Skeletal muscle tissue (tissue), 4 donors: Measurements from ENCODE around the gene TRAPPC10. TPM values are rescaled to one million over a fixed set of nuclear protein-coding genes. Genes with fewer than 3 reads are reported as not detected.

Experiments used
- H3K27ac ChIP-seq: one replicate; pipeline ENCODE4 v1.7.0; 2013; ENCODE audit warnings: mild to moderate bottlenecking, low read depth, low read length, inconsistent platforms
- H3K27me3 ChIP-seq, 3 donors: one replicate each; pipeline ENCODE4 v1.7.0; 2013; ENCODE audit warnings: low read length in 3 of 3; ENCODE audit not compliant: control insufficient read depth in 3 of 3, insufficient read depth in 3 of 3
- H3K36me3 ChIP-seq, 3 donors: one replicate each; pipeline ENCODE4 v1.7.0; 2013; ENCODE audit warnings: low read length in 3 of 3; ENCODE audit not compliant: control insufficient read depth in 3 of 3, insufficient read depth in 3 of 3
- H3K4me1 ChIP-seq, 3 donors: one replicate each; pipeline ENCODE4 v1.7.0; 2013; ENCODE audit warnings: low read length in 3 of 3, mild to moderate bottlenecking in 3 of 3; ENCODE audit not compliant: control insufficient read depth in 3 of 3, insufficient read depth in 3 of 3
- H3K4me3 ChIP-seq, 3 donors: one replicate each; pipeline ENCODE4 v1.7.0; 2013; ENCODE audit warnings: low read length in 3 of 3
- H3K9ac ChIP-seq, 3 donors: one replicate each; pipeline ENCODE4 v1.7.0; 2013; ENCODE audit warnings: low read length in 3 of 3, mild to moderate bottlenecking in 3 of 3, moderate library complexity in 2 of 3, low read depth in 1 of 3
- H3K9me3 ChIP-seq, 3 donors: one replicate each; pipeline ENCODE4 v1.7.0; 2013; ENCODE audit warnings: low read length in 3 of 3; ENCODE audit not compliant: control insufficient read depth in 3 of 3
- total RNA-seq: library from RNA; depleted of rRNA; stranded (reverse); fragments of >200 nt; gene quantifications from one replicate; pipeline ENCODE4 v1.2.3, GENCODE V29; 2014
- donor health status: Osteomylitis.

Gene TRAPPC10
- total RNA-seq, 1 donor from 2014 or later: 7.3 TPM

DNA sequence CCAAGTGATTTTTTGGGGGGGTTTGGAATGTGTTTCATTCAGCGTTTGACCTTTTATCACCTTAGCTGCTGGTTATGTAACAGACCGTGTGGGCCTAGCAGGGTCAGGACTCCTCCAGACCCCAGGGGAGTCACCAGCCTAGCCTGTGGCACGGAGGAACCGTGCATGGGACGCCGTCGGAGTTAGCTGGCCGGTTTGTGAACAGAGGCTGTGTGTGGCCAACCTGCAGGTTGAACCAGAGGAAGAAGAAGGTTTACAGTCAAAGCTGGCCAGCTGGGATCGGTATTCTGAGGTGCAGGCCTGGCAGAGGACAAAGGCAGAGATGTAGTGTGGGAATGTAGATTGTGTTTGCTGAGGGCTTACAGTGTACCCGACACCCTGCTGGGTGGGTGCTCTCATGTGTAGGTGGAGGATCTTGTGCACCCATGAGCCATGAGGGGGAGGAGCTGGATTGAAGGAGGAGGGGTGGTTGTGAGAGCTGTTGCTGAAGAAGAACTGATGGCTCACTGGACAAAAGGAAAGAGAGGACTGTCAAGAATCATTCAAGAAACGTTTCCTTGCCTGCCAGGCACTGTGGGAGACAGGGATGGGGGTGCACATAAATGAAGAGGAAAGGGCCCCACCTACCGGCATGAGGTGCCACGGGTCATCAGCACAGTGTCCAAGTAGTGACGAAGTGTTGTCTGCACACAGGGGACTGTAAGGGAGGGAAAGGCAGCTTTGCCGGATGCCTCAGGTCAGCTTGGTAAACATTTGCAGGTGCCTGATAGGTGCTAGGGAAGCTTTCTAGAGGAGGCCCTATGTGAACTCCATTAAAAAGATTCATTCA, 55.1 kb downstream of the TRAPPC10 start:
- Histone ChIP-seq H3K27me3 (no peaks in the 10 kb centered on the region), H3K27ac (no peak overlapping the region), H3K9me3 (no peaks in the 10 kb centered on the region), H3K4me1 (no peaks in the 10 kb centered on the region), H3K4me3 (no peak overlapping the region), H3K36me3 (peaks cover 35 to 39% (median 35%) of the 10 kb centered on the region in 3 donors), H3K9ac (no peak overlapping the region)

DNA sequence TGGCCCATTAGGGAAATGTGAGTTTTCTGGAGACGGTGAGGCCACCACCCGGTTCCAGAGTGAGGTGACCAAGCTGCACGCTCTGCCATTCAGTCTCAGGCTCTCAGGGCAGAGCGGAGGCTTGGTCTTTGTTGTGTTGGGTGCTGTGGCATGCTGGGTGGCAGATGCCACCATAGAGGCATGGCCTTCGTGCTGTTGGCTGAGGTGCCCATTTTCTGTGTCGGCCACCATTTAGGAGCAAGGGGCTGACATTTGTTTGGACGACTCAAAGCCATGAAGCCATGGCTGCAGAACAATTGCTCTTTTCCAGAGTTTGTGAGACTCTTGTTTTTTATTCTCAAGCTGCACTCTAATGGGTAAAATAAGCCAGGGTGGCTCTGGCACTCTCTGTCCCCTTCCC, 58.3 kb downstream of the TRAPPC10 start:
- Histone ChIP-seq H3K9ac (no peak overlapping the region), H3K36me3 (peaks cover 25 to 34% (median 28%) of the 10 kb centered on the region in 3 donors), H3K4me1 (no peaks in the 10 kb centered on the region), H3K9me3 (no peaks in the 10 kb centered on the region), H3K4me3 (no peak overlapping the region), H3K27ac (no peak overlapping the region), H3K27me3 (no peaks in the 10 kb centered on the region)

DNA sequence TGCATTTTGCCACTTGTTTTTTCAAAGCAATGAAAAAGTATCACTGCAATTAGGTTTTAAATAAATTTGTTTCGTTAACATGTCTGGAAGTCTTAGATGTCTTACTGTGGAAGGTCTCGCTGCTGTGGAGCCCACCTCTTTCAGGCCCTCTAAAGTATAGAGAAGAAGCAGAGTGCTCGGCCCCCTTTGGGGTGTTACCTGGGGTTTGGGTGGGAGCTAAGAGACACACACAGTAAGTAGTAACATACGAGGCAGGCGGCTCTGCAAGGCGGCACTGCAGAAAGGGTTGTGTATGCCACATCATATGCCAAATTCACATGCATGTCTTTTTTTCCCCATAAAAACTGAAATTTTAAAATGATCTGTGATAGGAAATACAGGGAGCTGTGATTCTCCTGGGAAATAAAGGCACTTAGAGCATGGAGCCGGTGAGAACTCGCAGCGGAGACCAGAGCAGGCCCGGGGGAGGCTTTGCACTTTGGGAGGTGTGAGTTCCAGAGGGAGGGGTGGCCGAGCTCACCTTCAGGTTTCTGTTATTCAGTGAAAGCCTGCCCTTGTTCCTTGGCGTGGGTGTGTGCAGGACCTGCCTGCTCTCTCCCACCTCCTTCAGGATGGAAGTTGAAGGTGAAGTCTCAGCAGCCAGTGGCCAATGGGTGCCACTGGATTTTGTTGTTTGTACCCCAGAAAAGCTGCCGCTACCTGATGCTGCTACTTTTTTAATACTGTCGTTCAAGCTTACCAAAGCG, 59.4 kb downstream of the TRAPPC10 start:
- Histone ChIP-seq H3K27me3 (no peaks in the 10 kb centered on the region), H3K4me3 (no peak overlapping the region), H3K27ac (no peak overlapping the region), H3K4me1 (no peaks in the 10 kb centered on the region), H3K9me3 (no peaks in the 10 kb centered on the region), H3K36me3 (peaks cover 27 to 28% (median 28%) of the 10 kb centered on the region in 3 donors), H3K9ac (peak overlapping the region in 1 of 3 donors; percentile 3)

DNA sequence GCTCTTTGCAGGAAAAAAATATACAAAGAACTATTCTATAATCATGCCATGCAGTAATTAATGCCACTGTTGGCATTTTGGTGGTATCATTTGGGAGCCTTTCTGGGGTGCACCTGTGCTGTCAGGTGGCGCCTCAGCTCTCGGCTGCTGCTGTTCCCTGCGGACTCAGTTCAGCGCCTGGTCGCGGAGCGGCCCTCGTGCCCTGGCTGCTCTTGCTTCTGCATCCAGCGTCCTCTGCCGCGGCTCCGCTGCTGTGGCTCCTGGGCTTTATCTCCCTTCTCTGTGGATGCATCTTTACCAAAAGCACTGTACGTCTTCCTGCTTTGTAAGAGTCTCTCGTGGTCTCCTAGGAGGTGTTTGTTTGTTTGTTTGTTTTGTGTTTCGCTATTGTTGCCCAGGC, 60.0 kb downstream of the TRAPPC10 start:
- H3K27me3 ChIP-seq: no peaks in the 10 kb centered on the region
- H3K9ac ChIP-seq: no peak overlapping the region
- no peaks in the 10 kb centered on the region for H3K4me1 ChIP-seq
- H3K27ac ChIP-seq: no peak overlapping the region
- no peaks in the 10 kb centered on the region for H3K9me3 ChIP-seq
- H3K36me3 ChIP-seq: peaks cover 25 to 33% (median 28%) of the 10 kb centered on the region in 3 donors
- no peak overlapping the region for H3K4me3 ChIP-seq

DNA sequence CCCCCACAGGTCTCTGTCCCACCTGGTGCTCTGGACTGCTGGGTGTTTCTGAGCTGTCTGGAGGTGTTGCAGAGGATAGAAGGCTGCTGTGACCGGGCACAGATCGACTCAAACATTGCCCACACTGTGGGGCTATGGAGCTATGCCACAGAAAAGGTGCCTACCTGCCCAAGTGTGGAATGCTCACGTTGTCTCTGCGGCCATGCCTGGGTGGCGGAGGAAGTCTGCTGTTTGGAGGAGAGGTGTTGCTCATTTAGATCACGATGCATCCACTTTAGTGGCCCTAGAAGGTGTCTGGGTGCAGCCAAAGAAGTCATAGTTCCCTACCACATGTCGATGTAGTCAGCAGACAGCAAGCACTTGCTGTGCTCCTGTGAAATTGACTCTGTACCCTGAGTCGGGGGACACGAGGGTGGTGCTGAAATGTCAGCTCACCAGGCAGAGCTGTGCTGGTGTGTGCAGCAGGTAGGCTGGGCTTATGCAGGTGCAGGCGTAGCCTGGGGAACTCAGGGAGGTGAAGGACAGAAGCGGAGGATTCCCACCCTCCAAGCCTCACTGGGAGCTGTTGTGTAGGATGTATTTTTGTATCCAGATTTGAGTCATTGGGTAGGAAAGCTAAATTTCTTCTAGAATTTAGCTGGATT, 62.3 kb downstream of the TRAPPC10 start:
- H3K4me3 ChIP-seq: no peak overlapping the region
- no peaks in the 10 kb centered on the region for H3K27me3 ChIP-seq
- H3K36me3 ChIP-seq: peaks cover 23 to 46% (median 41%) of the 10 kb centered on the region in 3 donors
- H3K27ac ChIP-seq: no peak overlapping the region
- no peak overlapping the region for H3K9ac ChIP-seq
- no peaks in the 10 kb centered on the region for H3K4me1 ChIP-seq
- H3K9me3 ChIP-seq: no peaks in the 10 kb centered on the region

DNA sequence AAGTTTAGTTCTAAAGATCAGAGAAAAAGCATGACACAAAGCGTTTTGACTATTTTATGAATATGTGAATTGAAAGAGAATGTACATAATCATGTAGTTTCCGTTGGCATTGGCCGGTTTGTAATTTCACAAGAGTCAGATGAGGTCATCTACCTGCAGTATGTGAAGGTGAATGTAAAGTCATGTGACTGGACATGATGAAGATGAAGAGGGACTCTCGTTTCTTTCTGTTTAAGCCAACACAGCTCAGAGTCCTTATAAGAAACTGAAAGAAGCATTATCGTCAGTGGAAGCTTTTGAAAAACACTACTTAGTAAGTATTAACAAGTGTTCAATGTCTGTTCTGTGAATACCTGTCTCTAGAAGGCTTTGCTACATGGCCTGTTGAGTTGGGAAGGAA, 64.2 kb downstream of the TRAPPC10 start:
- H3K36me3 ChIP-seq: peaks cover 30 to 52% (median 35%) of the 10 kb centered on the region in 3 donors
- H3K9ac ChIP-seq: no peak overlapping the region
- H3K4me3 ChIP-seq: no peak overlapping the region
- no peaks in the 10 kb centered on the region for H3K9me3 ChIP-seq
- no peaks in the 10 kb centered on the region for H3K4me1 ChIP-seq
- H3K27me3 ChIP-seq: no peaks in the 10 kb centered on the region
- no peak overlapping the region for H3K27ac ChIP-seq

DNA sequence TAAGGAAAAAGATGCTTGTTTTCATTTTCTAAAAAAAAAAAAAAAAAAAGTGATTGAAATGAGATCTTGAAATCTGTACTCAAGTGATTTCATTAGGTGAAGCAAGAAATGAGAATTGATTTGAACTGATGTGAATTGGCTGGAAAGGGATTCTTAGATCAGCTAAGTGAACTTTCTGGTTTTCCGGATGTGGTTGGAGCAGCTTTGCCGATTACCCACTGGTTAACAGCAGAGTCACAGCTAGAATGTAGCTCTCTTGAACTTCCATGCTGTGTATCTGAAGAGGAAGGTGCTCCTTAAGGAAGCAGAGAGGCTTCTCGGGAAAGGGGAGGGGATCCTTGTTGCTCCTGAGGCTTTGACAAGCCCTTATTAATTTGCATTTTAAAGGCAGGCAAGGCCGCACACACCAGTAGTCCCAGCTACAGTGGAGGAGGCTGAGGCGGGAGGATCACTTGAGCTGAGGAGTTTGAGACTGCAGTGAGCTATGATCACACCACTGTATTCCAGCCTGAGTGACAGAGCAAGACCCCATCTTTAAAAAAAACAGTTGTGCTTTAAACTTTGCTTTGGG, 66.4 kb downstream of the TRAPPC10 start:
- Histone ChIP-seq H3K27me3 (no peaks in the 10 kb centered on the region), H3K36me3 (peaks cover 42 to 65% (median 48%) of the 10 kb centered on the region in 3 donors), H3K27ac (no peak overlapping the region)

DNA sequence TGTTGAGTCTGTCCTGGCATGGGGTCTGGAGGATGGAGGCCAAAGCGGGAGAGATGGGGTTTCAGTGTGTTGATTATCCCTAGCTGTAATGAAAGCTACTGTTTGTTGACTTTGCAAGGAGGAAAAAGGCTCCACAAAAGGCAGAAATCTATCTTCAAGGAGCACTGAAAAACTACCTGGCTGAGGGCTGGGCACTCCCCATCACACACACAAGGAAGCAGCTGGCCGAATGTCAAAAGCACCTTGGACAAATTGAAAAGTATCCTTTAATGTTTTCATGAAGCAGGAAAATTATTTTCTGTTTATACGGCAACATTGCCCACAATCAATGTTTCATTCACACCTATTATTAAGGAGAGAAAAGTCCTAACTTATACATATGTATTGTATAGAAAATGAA, 67.3 kb downstream of the TRAPPC10 start:
- no peak overlapping the region for H3K4me3 ChIP-seq
- no peak overlapping the region for H3K27ac ChIP-seq
- peaks cover 38 to 68% (median 43%) of the 10 kb centered on the region in 3 donors for H3K36me3 ChIP-seq
- H3K9me3 ChIP-seq: no peaks in the 10 kb centered on the region
- H3K27me3 ChIP-seq: no peaks in the 10 kb centered on the region
- no peak overlapping the region for H3K9ac ChIP-seq
- H3K4me1 ChIP-seq: peaks cover 0 to 4% (median 3%) of the 10 kb centered on the region in 3 donors

More for the DNA sequence above, 66.4 kb downstream of the TRAPPC10 start:
- Histone ChIP-seq H3K9me3 (no peaks in the 10 kb centered on the region), H3K9ac (no peak overlapping the region), H3K4me1 (no peaks in the 10 kb centered on the region), H3K4me3 (no peak overlapping the region)

DNA sequence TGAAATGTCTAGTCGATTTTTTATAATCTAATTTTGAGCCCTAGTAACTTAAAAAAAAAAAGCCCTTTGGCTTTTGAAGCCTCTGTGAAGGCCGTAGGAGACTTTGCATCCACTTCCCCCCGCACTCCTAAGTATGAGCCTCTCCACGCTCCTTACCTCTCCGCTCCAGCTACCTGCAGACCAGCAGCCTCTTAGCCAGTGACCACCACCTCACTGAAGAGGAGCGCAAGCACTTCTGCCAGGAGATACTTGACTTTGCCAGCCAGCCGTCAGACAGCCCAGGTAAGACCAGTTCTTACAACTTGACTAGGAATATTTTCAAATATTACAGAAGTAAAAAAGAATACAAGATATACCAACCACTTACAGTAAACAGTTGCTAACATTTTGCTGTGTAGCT, 67.7 kb downstream of the TRAPPC10 start:
- Histone ChIP-seq H3K27ac (no peak overlapping the region), H3K36me3 (peaks cover 37 to 69% (median 40%) of the 10 kb centered on the region in 3 donors), H3K4me1 (peaks cover 0 to 4% (median 3%) of the 10 kb centered on the region in 3 donors), H3K9ac (no peak overlapping the region), H3K4me3 (no peak overlapping the region), H3K9me3 (no peaks in the 10 kb centered on the region), H3K27me3 (no peaks in the 10 kb centered on the region)
